HEK293 (cell line): ENCODE data around the gene SUGP1.

Experiments
- ATF2 ChIP-seq: fragments of 450-650 bp; formaldehyde crosslinking; IDR thresholded peaks from 2 replicates; pipeline ENCODE4 v1.5.1; 2016; ENCODE audit warnings: missing biosample characterization, missing genetic modification characterization, low read depth
- CTCF ChIP-seq: fragments of 450-650 bp; formaldehyde crosslinking; IDR thresholded peaks from 2 replicates; pipeline ENCODE4 v1.5.1; 2016; ENCODE audit warnings: missing biosample characterization, missing genetic modification characterization
- PATZ1 ChIP-seq: fragments of 450-650 bp; formaldehyde crosslinking; IDR thresholded peaks from 2 replicates; pipeline ENCODE4 v1.5.1; 2016; ENCODE audit warnings: missing biosample characterization, missing genetic modification characterization
- PBX3 ChIP-seq: sonication (generic); formaldehyde crosslinking; IDR thresholded peaks from 2 replicates; pipeline ENCODE4 v1.8.1; 2022; ENCODE audit warnings: mild to moderate bottlenecking, moderate library complexity, missing genetic modification reagents
- ZBTB21 ChIP-seq: fragments of 450-650 bp; formaldehyde crosslinking; IDR thresholded peaks from 2 replicates; pipeline ENCODE4 v1.5.1; 2017; ENCODE audit warnings: missing biosample characterization, missing genetic modification characterization
- ZNF184 ChIP-seq: fragments of 450-650 bp; IDR thresholded peaks from 2 replicates; pipeline ENCODE4 v1.5.1; 2018; ENCODE audit warnings: missing biosample characterization, mild to moderate bottlenecking, missing genetic modification characterization
- ZNF23 ChIP-seq: fragments of 450-650 bp; formaldehyde crosslinking; IDR thresholded peaks from 2 replicates; pipeline ENCODE4 v1.5.1; 2016; ENCODE audit warnings: missing biosample characterization, missing genetic modification characterization, borderline replicate concordance
- ZNF302 ChIP-seq: fragments of 450-650 bp; formaldehyde crosslinking; IDR thresholded peaks from 2 replicates; pipeline ENCODE4 v1.5.1; 2016; ENCODE audit warnings: missing biosample characterization, missing genetic modification characterization, low read depth
- ZNF404 ChIP-seq: fragments of 450-650 bp; formaldehyde crosslinking; IDR thresholded peaks from 2 replicates; pipeline ENCODE4 v1.5.1; 2017; ENCODE audit warnings: missing biosample characterization, missing genetic modification characterization
- ZNF701 ChIP-seq: fragments of 450-650 bp; formaldehyde crosslinking; IDR thresholded peaks from 2 replicates; pipeline ENCODE4 v1.5.1; 2016; ENCODE audit warnings: missing biosample characterization, missing genetic modification characterization
- ZSCAN30 ChIP-seq: fragments of 450-650 bp; IDR thresholded peaks from 2 replicates; pipeline ENCODE4 v1.5.1; 2018; ENCODE audit warnings: missing biosample characterization, mild to moderate bottlenecking, missing genetic modification characterization, moderate library complexity

- TF ChIP-seq ZNF701 (tag by site-specific recombination) (no peak), ZNF302 (tag by site-specific recombination) (no peak), ZBTB21 (no peak), CTCF (tag by site-specific recombination) (peak; percentile 88), ZNF184 (tag by site-specific recombination) (no peak), ZNF23 (tag by site-specific recombination) (no peak), ATF2 (tag by site-specific recombination) (no peak), PBX3 (CRISPR knock-in tag) (no peak), ZSCAN30 (tag by site-specific recombination) (peak; percentile 79), PATZ1 (0 out of 2 replicates have a peak, but pooled peaks have one; percentile 29), ZNF404 (tag by site-specific recombination) (no peak)
Measured at GRCh38 chr19:19366434-19367396, 46.4 kb upstream of the SUGP1 start.
